ENCODE results near the gene S100A5.
"Not testable (repeated sequence)": the region's sequence is repeated elsewhere in the genome, so short reads cannot be mapped to it uniquely, and the experiment has no call there.

The S100A5 gene
- total RNA-seq = 0.42 to 0.97 reads per million in 2 donors

DNA sequence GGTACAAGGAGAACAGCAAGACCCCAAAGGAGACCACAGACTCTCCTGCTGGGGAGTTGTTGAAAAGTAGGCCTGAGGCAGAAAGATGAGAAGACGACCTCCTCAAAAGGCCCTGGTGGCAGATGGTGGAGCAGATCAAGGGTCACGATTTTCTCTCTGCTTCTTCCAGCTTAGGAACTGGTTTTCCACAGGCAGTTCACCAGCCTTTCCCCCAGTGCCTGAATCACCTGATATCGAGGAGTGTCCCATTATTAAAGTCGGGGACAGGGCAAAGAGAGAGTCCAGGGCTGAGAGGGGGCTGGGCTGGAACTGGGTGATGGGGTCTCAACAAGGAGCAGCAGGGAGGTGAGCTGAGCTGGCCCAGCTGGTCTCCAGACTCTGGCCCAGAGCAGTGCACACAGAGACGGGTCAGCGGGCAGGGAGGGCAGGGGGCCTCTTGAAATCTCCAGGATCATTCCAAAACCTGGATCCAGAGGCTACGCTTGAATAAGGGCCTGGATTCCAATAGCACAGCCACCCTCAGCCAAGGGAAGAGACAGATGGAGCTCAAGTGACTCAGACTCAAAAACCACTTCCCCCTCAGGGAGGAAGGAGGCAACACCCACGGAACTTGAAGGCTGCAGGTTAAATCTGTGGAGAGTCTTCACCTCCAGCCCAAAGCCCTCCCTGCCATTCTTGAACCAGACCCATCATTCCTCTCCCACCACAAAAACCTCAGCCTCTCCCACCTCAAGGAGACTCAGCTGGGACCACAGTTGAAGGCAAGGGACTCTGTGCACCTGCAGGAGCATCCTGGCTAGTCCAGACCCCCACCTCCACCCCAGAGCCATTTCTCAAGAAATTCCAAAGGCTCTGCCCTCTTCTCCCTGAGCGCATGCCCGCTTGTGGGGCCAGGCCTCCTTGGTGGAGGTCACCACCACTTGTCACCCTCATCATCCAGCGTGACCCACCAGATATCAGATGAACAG, at the start of gene S100A5:
Gene S100A5, minus strand, starts transcription at position 541 of the 968 bp plus-strand sequence. CDS start 743 bp downstream, outside the sequence.
- peak; percentile 39 for DNase-seq

GRCh38 chr1:153588482-153588881, 47.7 kb upstream of the S100A5 start:
- no peak for DNase-seq

GRCh38 chr1:153588033-153588432, 47.3 kb upstream of the S100A5 start:
- DNase-seq = not testable (repeated sequence)

GRCh38 chr1:153587314-153587713, 46.6 kb upstream of the S100A5 start:
- no peak for DNase-seq

DNA sequence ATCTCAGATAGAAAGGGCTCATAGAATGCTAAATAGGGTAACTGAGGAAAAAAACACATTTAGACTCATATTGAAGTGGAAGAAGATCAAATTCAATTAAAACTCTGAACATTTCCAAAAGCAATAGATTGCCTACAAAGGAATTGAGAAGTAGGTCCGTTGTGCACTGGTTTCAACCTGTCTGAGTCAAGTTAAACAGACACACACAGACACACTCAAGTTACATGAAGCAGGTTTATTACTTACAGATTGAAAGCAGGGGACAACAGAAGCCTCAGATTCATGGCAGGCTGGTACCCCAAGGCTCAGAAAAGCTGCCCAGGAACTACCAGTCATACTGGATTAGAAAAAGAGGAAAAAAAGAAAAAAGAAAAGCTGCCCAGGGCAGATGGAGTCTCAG, 45.6 kb upstream of the S100A5 start:
- DNase-seq = no peak

- DNase-seq = no peak
These were observed 44.3 kb upstream of the S100A5 start for GRCh38 chr1:153585006-153585405.

DNA sequence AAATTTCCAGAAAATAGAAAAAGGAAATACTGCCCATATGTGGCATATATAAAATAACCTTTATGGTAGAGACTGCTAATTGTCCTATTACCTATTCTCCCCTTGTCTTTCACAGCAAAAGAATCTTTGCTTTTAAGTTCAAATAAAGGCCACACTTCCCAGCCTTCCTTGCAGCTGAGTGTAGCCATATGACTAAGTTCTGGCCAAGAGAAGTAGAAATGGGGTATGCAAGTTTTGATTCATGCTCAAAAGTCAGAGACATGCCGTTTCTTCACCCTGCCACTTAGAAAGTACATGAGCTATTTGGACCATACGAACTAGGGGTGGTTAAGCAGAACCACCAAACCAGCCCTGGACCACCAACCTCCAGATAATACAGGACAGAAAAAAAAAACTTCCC, 43.2 kb upstream of the S100A5 start:
- DNase-seq = no peak

- DNase-seq = not testable (repeated sequence)
These were observed 42.8 kb upstream of the S100A5 start for GRCh38 chr1:153583514-153583913.

DNA sequence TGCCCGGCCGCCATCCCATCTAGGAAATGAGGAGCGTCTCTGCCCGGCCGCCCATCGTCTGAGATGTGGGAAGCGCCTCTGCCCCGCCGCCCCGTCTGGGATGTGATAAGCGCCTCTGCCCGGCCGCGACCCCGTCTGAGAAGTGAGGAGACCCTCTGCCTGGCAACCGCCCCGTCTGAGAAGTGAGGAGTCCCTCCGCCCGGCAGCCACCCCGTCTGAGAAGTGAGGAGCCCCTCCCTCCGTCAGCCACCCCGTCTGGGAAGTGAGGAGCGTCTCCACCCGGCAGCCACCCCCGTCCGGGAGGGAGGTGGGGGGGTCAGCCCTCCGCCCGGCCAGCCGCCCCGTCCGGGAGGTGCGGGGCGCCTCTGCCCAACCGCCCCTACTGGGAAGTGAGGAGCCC, 42.1 kb upstream of the S100A5 start:
- not testable (repeated sequence) for DNase-seq

GRCh38 chr1:153578936-153579335, 38.2 kb upstream of the S100A5 start:
- no peak for DNase-seq

- no peak for DNase-seq
These were observed 37.8 kb upstream of the S100A5 start for GRCh38 chr1:153578490-153578889.

GRCh38 chr1:153577624-153578051, 36.9 kb upstream of the S100A5 start:
- DNase-seq = no peak

DNA sequence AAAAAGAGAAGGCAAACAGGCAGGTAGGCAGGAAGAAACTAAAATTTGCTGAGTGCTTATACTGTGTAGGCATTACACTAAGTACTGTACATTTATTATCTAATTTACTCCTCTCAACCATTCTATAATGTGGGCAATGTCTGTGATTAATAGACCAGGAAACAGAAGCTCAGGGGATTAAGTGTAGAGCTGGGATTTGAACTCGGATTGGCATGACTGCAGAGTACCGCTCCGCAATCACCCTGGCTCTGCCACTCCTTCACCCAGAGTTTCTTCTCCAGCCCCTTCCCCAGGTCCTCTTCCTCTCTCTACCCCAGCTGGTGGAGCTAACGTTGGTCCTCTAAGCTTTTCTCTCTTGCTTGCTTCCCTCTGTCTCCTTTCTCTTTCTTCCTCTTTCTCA, 36.4 kb upstream of the S100A5 start:
- no peak for DNase-seq

DNA sequence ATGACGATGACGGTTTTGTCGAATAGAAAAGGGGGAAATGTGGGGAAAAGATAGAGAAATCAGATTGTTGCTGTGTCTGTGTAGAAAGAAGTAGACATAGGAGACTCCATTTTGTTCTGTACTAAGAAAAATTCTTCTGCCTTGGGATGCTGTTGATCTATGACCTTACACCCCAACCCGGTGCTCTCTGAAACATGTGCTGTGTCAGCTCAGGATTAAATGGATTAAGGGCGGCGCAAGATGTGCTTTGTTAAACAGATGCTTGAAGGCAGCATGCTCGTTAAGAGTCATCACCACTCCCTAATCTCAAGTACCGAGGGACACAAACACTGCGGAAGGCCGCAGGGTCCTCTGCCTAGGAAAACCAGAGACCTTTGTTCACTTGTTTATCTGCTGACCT, 34.8 kb upstream of the S100A5 start:
- not testable (repeated sequence) for DNase-seq

GRCh38 chr1:153575081-153575491, 34.4 kb upstream of the S100A5 start:
- not testable (repeated sequence) for DNase-seq

DNA sequence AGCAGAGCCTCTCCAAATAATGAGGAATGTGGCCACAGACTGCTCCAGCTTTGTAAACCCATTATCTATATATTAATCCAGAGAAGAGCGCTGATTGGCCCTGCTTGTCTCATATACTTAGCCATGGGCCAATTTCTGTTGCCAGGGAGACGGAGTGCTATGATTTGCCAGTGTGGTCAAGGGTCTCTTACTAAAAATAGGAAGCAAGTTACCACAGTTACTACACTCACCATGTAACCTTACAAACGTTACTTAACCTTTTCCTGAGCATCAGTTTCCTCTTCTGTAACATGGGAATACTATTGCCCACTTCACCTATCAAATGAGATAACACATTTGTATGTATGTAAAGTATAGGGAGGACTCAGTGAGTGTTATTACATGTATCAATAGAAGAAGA, 32.6 kb upstream of the S100A5 start:
- no peak for DNase-seq

- DNase-seq = no peak
These were observed 31.9 kb upstream of the S100A5 start for GRCh38 chr1:153572569-153573015.

GRCh38 chr1:153571706-153572105, 31.0 kb upstream of the S100A5 start:
- DNase-seq = no peak

- DNase-seq = no peak
These were observed 30.1 kb upstream of the S100A5 start for GRCh38 chr1:153570874-153571273.

- DNase-seq = no peak
These were observed 28.7 kb upstream of the S100A5 start for GRCh38 chr1:153569465-153569864.

GRCh38 chr1:153568367-153569099, 27.8 kb upstream of the S100A5 start:
- DNase-seq = peak; percentile 77

DNA sequence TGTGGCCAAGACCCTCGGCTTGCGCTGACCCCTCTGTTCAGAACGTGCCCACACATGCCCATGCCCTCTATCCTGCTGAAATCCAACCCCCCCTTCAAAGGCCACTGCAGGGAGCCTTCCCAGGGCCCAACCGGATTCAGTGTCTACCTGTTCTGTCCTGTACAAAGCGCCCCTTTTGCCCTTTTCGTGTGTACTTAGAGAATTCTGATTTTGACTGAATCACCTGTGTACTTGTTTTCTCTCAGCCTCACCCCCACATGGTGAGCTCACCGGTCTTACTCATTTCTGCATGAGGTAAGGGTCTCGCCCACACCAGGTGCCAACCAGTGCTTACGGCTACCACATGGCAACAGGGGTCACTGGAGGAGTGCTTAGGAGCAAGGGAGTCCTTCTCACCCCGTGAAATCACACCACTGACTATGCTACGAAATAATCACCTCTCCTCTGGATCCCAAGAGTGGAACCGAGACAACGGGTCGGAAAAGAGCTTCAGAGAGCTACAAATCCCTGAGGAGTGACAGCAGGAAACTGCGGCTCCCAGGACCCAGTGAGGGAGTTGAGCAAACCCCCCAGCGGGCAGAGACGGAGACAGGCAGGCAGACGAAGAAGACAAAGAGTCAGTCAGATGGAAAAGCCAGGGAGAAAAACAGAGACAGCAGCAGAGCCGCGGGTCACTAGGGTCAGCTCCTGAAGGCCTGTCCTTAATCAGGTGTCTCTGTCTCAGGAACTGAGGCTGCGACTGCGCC, 27.1 kb upstream of the S100A5 start:
- no peak for DNase-seq
